DMS79 (cell line): ENCODE results near the gene HCCS.
"Not testable (repeated sequence)": the region's sequence is repeated elsewhere in the genome, so short reads cannot be mapped to it uniquely, and the experiment has no call there.

Experiments used
- DNase-seq: peaks from one replicate; lab custom pipeline; 2025; lab: John Stamatoyannopoulos, UW

Gene HCCS

DNA sequence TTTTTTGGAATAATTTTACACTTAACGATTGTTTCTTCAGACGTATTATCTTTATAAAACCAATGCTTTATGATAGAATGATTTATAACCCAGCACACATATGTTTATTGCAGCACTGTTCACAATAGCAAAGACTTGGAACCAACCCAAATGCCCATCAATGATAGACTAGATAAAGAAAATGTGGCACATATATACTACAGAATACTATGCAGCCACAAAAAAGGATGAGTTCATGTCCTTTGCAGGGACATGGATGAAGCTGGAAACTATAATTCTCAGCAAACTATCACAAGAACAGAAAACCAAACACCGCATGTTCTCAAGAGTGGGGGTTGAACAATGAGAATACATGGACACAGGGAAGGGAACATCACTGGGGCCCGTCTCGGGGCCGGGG, 12.0 kb downstream of the HCCS start:
- not testable (repeated sequence) for DNase-seq

DNA sequence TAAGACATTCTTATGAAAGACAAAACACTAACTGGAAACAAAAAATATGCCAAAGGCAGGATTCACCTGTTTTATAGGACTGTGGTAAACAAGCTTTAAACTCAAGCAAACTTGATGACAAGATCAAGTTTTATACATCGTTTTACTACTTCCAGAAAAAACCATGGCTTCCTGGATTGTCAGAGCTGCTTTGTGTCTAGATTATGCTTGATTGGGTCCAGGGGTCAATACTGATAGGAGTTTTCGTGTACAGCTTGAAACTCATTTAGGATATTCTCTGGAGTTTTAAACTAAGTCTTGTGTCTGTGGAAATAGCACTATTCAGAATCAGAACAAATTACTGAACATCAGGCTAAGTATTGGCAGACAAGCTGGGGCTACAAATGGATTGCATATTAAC, 13.0 kb downstream of the HCCS start:
- no peak for DNase-seq

DNA sequence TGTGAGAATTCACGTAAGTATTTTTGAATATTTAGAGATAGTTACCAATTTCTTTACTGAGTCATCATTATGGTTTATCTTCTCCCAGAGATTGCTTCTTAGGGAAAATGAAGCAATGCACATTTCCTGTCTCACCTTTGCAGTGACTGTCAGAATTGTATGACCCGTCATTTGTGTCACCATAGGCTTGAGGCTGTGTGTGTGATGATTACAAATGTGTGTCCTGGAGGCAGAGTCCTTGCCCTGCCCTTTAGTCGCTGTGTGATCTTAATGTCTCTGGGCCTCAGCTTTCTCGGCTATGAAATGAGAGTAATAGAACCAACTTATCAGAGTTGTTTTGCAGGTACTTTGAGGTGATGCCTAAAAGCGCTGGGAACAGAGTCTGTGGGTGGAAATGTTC, 13.9 kb downstream of the HCCS start:
- DNase-seq, result no peak

GRCh38 chrX:11129534-11130105, 18.5 kb downstream of the HCCS start:
- DNase-seq, result no peak

DNA sequence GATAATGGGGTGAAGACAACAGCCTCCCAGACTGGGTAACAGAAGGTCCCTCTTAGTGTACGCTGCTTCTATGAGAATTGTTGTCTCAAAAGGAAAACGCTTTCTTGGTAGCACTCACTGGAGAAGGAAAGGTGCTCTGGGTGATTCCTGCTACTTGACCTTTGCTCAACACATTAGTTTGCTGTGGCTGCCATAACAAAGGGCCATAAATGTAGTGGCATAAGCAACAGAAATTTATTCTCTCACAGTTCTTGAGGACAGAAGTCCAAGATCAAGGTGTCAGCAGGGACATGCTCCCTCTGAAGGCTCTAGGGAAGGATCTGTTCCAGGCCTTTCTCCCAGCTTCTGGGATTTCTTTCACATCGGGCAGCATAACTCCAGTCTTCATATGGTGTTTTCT, 19.0 kb downstream of the HCCS start:
- no peak for DNase-seq

- no peak for DNase-seq
These were observed 20.0 kb downstream of the HCCS start for GRCh38 chrX:11131146-11131545.

DNA sequence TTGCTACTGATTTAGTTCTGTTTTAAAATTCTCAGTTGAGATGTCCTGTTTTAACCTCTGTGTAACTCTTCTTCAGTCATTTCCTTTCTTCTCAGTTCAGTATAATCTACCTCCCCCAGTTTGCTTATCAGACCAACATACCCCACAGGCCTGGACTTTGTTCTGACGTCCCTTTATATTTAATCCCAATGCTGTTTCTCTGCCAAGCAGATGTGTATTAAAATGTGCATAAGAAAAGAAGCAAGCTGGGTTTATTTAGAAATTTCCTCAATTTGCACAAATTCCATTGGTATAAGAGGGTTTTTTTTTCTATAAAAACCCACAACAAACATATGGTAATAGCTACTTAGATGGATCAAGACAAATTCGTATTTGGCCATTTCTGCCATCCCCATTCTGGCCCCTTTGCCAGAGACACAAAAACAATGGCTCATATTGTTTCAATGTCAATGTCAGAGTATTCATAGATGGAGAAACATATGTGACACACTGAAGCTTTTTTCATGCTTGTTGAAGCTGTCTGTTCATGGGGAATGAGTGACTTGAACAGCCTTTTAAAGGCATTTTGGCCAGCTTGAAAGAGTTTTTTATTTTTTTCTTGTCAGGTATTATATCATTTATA, 24.5 kb downstream of the HCCS start:
- DNase-seq, result no peak

- no peak for DNase-seq
These were observed 26.5 kb downstream of the HCCS start for GRCh38 chrX:11137543-11138139.

- no peak for DNase-seq
These were observed 27.6 kb downstream of the HCCS start for GRCh38 chrX:11138498-11139390.

DNA sequence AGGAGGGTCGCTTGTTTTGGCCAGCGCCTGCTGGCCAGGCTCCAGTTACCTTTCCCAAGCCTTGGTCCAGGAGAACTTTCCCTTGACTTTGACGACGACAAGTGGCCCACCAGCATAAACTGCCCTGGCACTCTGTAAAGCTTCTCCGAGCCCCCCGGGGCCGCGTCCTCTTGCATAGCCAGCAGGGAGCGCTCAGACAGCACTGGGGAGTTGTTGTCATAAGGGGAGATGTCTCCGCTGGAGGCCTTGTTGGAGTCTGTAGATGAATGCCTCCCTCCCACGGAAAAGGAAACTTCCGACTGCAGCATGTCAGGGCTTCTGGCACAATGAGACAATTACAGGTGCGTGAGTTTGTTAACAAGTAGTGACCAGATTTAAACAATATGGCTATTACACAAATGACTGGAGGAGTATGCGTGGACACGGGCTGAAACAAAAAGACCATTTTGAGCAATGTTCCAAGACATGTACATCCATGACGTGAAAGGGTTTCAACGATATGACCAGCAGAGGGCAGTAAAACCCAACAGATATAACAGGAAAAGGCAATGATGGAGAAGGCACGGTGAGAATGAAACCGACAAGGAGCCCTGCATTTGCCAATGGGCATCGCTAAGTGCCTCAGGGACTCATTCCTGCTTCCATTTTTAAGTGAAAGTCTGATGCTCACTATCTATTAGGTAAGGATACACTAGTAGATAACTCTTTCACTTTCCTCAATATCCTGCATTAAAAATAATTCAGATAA, 33.0 kb downstream of the HCCS start:
- DNase-seq, result peak; percentile 28

DNA sequence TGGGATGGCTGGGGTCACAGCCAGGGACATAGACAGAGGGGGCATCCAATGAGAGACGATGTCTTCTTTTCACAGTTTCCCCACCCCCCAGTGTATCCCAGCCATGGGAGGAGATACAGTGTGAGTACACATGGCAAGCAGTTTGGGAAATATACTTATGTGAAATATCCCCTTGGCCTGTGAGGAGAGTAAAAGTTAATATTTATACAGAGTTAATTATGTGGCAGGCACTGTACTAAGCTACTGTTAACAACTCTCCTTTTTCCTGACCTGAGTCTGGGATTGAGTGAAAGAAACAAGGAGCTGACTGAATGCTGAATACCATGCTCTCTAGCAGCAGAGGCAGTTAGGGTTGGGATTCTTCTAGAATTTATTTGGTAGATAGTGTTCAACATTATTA, 35.3 kb downstream of the HCCS start:
- DNase-seq, result no peak

GRCh38 chrX:11148401-11148800, 37.3 kb downstream of the HCCS start:
- no peak for DNase-seq

DNA sequence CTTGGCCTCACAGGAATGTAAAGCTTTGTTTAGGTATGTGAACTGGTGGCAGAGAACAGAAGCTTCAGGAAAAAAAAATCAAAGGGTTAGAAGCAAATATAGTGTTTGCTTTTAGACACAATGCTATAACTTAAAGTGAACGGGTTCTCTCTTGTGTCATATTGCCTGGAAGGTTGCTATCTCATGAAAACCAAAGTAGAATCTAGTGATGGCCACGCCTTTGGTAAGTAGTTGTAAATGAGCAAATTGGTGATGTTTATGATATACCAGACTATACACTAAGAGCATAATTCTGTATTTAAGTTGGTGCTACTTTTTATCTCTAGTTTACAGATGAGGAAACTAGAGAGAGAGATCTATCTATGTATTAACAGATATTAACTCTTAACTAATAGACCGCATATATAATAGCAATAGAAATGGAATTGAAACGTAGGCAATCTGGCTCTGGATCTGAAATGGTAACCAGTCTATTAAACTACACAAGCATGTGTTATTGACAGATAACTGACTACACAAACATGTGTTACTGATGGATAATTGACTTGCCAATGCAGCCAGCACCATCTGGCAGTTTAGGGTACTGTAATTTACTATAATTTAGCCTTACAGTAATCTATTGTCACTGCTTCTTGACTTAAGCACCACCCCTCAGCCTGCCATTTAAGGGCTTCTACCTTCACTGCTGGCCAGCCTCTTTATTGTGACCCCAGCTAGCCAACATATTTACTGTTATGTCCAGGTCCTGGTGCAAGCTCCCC, 40.8 kb downstream of the HCCS start:
- DNase-seq, result no peak

GRCh38 chrX:11159149-11159548, 48.0 kb downstream of the HCCS start:
- no peak for DNase-seq

- no peak for DNase-seq
These were observed 53.3 kb downstream of the HCCS start for GRCh38 chrX:11164433-11164832.

DNA sequence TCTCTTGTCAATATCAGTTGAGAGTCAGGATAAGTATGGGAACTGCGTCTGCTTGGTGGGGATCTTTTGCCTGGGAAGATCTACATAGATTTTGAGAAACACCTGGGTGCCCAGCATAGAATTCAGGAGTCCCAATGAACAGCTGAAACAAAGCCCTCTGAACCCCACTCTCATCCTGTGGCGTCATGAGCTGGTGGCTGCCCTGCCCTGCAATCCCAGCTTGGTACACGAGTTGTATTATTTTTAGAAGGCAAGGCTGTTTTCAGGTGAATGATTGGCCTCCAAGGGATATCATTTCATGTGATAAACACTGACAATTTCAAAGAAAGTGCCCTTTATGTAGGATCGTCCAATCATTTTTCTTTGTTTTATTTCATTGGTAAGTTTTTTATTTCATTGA, 60.8 kb downstream of the HCCS start:
- no peak for DNase-seq

- no peak for DNase-seq
These were observed 61.3 kb downstream of the HCCS start for GRCh38 chrX:11172415-11172814.
